GM13976 (cell line): ENCODE results near the gene CCDC178.
"Not testable (repeated sequence)": the region's sequence is repeated elsewhere in the genome, so short reads cannot be mapped to it uniquely, and the experiment has no call there.

ENCODE experiments used
- DNase-seq: peaks from one replicate; pipeline ENCODE4 v3.0.0; 2012; ENCODE audit warnings: low spot score
- in situ Hi-C: fragments of 300-500 bp; cut with MboI; formaldehyde crosslinking; loops from one replicate; pipeline ENCODE4 v1.12.0; 2022; ENCODE audit warnings: low sequenced_read_pairs, mixed read lengths, inconsistent platforms; ENCODE audit not compliant: unreplicated experiment
- TF ChIP-seq, protein P1 (sequence below): IDR thresholded peaks from 2 replicates; pipeline ENCODE4 v1.5.1; 2012; ENCODE audit warnings: borderline replicate concordance, mild to moderate bottlenecking; ENCODE audit not compliant: insufficient read depth; ENCODE audit errors: extremely low read depth, missing control alignments, control extremely low read depth

The CCDC178 gene

DNA sequence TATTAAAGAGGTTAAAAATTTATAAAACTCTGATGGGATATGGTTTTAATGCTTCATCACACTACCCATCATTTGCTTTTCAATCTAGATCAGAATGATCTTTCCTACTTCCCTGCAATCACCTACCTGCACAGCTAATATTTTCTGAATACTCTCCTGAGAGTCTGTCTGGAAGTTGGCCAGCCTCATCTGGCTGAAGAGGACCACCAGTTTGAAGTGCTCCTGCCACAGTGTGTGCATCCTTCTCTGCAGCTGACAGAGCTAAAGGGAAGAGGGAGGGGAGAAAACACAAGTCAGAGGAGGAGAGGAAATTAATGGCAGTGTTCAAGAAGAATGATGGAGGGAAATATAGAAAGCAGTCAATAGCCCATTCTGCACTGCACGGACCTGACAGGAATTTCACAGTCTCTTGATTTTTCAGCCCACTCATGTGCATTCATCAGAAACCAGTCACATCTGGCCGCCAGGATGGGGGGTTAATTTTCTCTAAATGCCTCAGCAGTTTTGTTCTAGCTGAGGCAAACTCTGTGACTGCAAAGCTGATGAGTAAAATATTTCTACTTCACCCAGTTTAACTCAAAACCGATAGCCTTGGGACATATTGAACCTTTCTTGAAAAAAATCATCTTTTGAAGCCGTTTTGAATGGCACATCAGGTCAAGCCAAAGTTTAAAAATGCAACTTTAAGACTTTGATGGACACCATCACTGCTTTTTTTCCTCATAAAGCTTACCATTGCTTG lies 465.9 kb downstream of the CCDC178 start:
- in situ Hi-C loops = no loop called here
- DNase-seq = no peak
- TF ChIP-seq, protein P1, sequence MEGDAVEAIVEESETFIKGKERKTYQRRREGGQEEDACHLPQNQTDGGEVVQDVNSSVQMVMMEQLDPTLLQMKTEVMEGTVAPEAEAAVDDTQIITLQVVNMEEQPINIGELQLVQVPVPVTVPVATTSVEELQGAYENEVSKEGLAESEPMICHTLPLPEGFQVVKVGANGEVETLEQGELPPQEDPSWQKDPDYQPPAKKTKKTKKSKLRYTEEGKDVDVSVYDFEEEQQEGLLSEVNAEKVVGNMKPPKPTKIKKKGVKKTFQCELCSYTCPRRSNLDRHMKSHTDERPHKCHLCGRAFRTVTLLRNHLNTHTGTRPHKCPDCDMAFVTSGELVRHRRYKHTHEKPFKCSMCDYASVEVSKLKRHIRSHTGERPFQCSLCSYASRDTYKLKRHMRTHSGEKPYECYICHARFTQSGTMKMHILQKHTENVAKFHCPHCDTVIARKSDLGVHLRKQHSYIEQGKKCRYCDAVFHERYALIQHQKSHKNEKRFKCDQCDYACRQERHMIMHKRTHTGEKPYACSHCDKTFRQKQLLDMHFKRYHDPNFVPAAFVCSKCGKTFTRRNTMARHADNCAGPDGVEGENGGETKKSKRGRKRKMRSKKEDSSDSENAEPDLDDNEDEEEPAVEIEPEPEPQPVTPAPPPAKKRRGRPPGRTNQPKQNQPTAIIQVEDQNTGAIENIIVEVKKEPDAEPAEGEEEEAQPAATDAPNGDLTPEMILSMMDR = no peak

DNA sequence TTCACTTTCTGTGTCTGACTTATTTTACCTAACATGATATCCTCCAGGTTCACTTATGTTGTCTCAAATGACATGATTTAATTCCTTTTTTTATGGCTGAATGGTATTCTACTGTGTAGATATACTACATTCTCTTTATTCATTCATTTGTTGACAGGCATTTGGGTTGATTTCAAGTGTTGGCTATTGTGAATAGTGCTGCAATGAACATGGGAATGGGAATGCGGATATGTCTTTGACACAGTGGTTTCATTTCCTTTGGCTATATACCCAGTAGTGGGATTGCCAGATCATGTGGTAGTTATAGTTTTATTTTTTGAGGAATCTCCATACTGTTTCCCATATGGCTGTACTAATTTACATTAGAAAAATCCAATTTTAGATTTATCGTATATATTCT lies 472.3 kb downstream of the CCDC178 start:
- DNase-seq = no peak
- in situ Hi-C loops = no loop called here
- TF ChIP-seq, protein P1 = no peak

DNA sequence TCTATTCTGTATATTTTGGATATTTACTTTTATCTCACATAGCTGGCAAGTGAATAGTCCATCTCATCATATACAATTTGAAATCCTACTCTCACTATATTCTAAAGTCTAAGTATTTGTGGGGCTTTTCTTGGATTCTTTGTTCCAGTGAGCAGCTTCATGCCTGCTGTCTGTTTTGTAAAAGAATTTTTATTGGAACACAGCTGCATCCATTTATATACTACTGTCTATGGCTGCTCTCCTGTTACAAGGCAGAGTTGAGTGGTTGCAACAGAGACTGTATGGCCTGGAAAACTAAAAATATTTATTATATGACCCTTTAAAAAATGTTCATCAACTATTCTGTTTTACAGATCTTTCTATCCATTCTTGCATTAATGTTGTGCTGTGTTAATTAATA lies 474.4 kb downstream of the CCDC178 start:
- TF ChIP-seq, protein P1 = no peak
- in situ Hi-C loops = no loop called here
- DNase-seq = no peak

DNA sequence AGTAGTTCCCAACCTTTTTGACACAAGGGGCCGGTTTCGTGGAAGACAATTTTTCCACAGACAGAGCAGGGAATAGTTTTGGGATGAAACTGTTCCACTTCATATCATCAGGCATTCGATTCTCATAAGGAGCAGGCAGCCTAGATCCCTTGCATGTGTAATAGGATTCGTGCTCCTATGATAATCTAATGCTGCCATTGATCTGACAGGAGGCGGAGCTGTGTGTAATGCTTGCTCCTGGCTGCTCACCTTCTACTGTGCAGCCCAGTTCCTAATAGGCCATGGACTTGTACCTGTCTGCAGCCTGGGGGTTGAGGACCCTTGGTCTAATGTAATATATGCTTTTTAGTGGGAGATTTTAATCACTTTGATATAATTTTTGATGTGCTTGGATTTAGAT lies 479.0 kb downstream of the CCDC178 start:
- DNase-seq = no peak
- TF ChIP-seq, protein P1 = no peak
- in situ Hi-C loops = no loop called here

DNA sequence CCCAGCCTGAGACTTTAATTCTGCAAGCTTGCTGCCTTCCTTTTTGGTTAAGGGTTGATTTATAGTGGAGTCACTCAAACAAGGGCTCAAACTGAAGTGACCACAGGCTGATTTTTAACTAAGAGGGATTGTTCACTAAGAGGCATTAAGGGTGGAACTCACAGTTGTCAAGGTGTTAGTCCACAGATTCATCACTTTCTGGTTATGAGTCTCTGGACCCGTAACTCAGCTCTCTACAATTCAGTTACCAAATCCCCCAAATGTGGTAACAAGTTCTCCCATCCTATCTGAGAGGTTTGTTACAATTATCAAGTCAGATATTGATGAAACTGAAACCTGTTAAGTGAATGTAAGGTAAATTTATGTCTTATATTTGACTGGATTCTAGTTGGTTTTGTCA lies 481.8 kb downstream of the CCDC178 start:
- in situ Hi-C loops = no loop called here
- no peak for DNase-seq
- TF ChIP-seq, protein P1 = no peak

DNA sequence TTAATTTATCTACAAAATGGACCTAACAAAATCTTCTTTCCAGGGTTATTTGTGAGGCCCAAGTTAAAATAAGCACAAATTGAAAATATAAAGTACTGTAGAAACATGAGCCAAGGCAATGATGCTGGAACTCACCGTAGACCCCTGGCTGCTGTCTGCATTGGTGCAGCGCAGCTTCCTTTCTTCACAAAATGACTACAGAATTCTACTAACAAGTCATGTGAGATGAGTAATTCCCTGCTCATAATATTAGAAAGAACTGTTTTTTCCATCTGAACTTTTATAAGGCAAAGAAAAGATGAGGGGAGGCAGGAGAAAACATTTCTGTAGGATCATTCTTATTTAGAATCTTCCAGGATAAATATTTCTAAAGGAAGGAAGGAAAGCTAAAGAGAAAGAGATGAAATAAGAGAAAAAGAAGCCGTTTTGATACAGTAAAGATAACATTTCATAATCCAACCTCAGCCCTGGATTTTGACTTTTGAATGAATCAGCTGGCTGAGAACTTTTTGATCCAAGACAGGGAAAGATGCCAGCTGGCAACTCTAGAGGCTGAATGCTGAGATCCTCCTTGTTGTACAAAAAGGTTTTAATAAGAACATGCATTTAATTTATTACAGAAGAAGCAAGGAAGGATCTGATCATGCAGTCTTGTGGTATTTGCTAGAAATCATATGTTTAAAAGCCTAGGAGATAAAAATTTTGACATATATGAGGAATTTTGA lies 483.8 kb downstream of the CCDC178 start:
- in situ Hi-C loops = no loop called here
- TF ChIP-seq, protein P1 = no peak
- DNase-seq = no peak

DNA sequence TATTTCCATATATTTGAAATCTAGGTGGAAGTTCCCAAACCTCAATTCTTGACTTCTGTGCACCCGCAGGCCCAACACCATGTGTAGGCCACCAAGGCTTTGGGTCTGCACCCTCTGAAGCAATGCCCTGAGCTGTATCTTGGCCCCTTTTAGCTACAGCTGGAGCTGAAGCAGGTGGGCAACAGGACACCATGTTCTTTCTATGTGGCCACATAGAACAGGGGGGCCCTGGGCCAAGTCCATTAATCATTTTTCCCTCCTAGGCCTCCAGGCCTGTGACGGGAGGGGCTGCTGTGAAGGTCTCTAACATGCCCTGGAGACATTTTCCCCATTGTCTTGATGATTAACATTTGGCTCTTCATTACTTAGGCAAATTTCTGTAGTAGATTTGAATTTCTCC lies 488.2 kb downstream of the CCDC178 start:
- in situ Hi-C loops, DNase-seq: not testable (repeated sequence)
